GM12865 (cell line): ENCODE results near the gene PDIK1L.

Experiments used
- DNase-seq: peaks from one replicate; pipeline ENCODE4 v3.0.0; 2010; ENCODE audit warnings: low read depth
- H3K4me3 ChIP-seq: 2 replicates; pipeline ENCODE4 v1.5.1; 2011; ENCODE audit warnings: mild to moderate bottlenecking, low read depth, low read length, control low read depth
- CTCF ChIP-seq: IDR thresholded peaks from 2 replicates; pipeline ENCODE4 v1.5.1; 2011; ENCODE audit warnings: low read length, control low read depth, low read depth, inconsistent platforms; ENCODE audit not compliant: insufficient read depth; ENCODE audit errors: missing control alignments

Gene PDIK1L

GRCh38 chr1:26164861-26165842 is 53.5 kb downstream of the PDIK1L start:
- no peak for TF ChIP-seq CTCF
- H3K4me3 ChIP-seq, result no peak overlapping the region
- DNase-seq, result no peak

GRCh38 chr1:26166719-26167281 is 55.2 kb downstream of the PDIK1L start:
- H3K4me3 ChIP-seq, result no peak overlapping the region
- TF ChIP-seq CTCF, result no peak
- peak; percentile 35 for DNase-seq

- no peak for DNase-seq
- H3K4me3 ChIP-seq, result peak within 1 kb of the TSS; percentile 87
- no peak for TF ChIP-seq CTCF
Measured at GRCh38 chr1:26168410-26169197, 57.0 kb downstream of the PDIK1L start, which contains the start of gene C1orf232. C1orf232 (minus strand) TSS chr1:26168963; CDS start chr1:26168499, 464 bp downstream.

- TF ChIP-seq CTCF, result no peak
- no peak overlapping the region for H3K4me3 ChIP-seq
- no peak for DNase-seq
Measured at GRCh38 chr1:26169198-26169554, 57.6 kb downstream of the PDIK1L start.

- H3K4me3 ChIP-seq, result peak within 1 kb of the TSS; percentile 87
- peak; percentile 96 for DNase-seq
- peak; percentile 98 for TF ChIP-seq CTCF
Measured at GRCh38 chr1:26169669-26170471, 58.2 kb downstream of the PDIK1L start, which contains the start of gene ZNF593. ZNF593 (plus strand) TSS chr1:26169908; CDS start chr1:26169984, 76 bp downstream.

GRCh38 chr1:26170472-26170821 is 58.8 kb downstream of the PDIK1L start:
- H3K4me3 ChIP-seq, result peak overlapping the region; percentile 87
- no peak for TF ChIP-seq CTCF
- DNase-seq, result no peak
